ENCODE measurements around the gene FRS3. TPM values are rescaled to one million over a fixed set of nuclear protein-coding genes. Genes with fewer than 3 reads are reported as not detected.

Gene FRS3
- total and polyA plus RNA-seq, 2 of the 8 experiments (the other 6 are each of a cell fraction or from before 2014, with no cell fraction given), result 3.4 to 4.4 TPM

DNA sequence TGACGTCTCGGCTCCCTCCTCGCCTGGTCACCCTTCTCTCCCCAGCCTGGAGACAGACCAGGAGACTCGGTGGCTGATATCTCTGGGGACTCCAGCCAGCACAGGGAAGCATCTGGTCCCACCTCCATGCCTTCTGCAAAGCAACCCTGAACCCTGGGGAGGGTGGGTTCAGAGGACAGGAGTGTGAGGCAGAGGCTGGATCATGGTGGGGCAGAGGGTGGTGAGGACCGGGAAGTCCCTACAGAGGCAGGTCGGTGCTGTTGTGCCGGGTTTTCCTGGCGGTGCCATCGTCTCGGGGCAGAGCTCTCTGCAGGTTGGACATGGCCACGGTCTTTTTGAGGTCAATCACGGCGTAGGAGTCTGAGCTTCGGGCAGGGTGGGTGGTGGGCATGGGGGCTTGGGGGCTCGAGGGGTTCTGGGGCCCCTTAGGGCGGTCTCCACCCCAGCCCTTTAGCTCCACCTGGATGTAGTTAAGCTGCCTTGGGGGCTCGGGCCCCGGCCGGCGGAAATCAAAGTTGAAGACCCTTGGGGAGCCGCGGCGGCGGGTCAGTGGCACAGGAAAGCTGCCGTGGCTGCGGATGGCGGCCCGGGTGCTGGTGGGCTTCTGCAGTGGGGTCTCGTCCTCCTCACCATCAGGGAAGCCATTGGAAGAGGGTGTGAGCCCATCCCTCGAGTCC, 9.2 kb downstream of the FRS3 start (continued):
- TF ChIP-seq, protein P1, sequence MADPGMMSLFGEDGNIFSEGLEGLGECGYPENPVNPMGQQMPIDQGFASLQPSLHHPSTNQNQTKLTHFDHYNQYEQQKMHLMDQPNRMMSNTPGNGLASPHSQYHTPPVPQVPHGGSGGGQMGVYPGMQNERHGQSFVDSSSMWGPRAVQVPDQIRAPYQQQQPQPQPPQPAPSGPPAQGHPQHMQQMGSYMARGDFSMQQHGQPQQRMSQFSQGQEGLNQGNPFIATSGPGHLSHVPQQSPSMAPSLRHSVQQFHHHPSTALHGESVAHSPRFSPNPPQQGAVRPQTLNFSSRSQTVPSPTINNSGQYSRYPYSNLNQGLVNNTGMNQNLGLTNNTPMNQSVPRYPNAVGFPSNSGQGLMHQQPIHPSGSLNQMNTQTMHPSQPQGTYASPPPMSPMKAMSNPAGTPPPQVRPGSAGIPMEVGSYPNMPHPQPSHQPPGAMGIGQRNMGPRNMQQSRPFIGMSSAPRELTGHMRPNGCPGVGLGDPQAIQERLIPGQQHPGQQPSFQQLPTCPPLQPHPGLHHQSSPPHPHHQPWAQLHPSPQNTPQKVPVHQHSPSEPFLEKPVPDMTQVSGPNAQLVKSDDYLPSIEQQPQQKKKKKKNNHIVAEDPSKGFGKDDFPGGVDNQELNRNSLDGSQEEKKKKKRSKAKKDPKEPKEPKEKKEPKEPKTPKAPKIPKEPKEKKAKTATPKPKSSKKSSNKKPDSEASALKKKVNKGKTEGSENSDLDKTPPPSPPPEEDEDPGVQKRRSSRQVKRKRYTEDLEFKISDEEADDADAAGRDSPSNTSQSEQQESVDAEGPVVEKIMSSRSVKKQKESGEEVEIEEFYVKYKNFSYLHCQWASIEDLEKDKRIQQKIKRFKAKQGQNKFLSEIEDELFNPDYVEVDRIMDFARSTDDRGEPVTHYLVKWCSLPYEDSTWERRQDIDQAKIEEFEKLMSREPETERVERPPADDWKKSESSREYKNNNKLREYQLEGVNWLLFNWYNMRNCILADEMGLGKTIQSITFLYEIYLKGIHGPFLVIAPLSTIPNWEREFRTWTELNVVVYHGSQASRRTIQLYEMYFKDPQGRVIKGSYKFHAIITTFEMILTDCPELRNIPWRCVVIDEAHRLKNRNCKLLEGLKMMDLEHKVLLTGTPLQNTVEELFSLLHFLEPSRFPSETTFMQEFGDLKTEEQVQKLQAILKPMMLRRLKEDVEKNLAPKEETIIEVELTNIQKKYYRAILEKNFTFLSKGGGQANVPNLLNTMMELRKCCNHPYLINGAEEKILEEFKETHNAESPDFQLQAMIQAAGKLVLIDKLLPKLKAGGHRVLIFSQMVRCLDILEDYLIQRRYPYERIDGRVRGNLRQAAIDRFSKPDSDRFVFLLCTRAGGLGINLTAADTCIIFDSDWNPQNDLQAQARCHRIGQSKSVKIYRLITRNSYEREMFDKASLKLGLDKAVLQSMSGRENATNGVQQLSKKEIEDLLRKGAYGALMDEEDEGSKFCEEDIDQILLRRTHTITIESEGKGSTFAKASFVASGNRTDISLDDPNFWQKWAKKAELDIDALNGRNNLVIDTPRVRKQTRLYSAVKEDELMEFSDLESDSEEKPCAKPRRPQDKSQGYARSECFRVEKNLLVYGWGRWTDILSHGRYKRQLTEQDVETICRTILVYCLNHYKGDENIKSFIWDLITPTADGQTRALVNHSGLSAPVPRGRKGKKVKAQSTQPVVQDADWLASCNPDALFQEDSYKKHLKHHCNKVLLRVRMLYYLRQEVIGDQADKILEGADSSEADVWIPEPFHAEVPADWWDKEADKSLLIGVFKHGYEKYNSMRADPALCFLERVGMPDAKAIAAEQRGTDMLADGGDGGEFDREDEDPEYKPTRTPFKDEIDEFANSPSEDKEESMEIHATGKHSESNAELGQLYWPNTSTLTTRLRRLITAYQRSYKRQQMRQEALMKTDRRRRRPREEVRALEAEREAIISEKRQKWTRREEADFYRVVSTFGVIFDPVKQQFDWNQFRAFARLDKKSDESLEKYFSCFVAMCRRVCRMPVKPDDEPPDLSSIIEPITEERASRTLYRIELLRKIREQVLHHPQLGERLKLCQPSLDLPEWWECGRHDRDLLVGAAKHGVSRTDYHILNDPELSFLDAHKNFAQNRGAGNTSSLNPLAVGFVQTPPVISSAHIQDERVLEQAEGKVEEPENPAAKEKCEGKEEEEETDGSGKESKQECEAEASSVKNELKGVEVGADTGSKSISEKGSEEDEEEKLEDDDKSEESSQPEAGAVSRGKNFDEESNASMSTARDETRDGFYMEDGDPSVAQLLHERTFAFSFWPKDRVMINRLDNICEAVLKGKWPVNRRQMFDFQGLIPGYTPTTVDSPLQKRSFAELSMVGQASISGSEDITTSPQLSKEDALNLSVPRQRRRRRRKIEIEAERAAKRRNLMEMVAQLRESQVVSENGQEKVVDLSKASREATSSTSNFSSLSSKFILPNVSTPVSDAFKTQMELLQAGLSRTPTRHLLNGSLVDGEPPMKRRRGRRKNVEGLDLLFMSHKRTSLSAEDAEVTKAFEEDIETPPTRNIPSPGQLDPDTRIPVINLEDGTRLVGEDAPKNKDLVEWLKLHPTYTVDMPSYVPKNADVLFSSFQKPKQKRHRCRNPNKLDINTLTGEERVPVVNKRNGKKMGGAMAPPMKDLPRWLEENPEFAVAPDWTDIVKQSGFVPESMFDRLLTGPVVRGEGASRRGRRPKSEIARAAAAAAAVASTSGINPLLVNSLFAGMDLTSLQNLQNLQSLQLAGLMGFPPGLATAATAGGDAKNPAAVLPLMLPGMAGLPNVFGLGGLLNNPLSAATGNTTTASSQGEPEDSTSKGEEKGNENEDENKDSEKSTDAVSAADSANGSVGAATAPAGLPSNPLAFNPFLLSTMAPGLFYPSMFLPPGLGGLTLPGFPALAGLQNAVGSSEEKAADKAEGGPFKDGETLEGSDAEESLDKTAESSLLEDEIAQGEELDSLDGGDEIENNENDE (IDR thresholded peaks at IDR 0.05; ENCODE audit: insufficient replicate concordance, low read length), result no peak
- TF ChIP-seq NRF1 (IDR thresholded peaks at IDR 0.05; ENCODE audit: low read depth, low read length) (no peak), POU5F1 (IDR thresholded peaks at IDR 0.05; ENCODE audit: low read depth, low read length) (no peak), TBP (IDR thresholded peaks at IDR 0.05; ENCODE audit: low read depth, low read length) (no peak), CHD2 (IDR thresholded peaks at IDR 0.05; ENCODE audit: low read length) (no peak), TAF7 (optimal IDR thresholded peaks at IDR 0.05; ENCODE audit: borderline replicate concordance, low read depth, low read length) (no peak), ZNF274 (IDR thresholded peaks at IDR 0.05; ENCODE audit: borderline replicate concordance, extremely low read depth, low read length) (no peak)
- TF ChIP-seq, protein P2, sequence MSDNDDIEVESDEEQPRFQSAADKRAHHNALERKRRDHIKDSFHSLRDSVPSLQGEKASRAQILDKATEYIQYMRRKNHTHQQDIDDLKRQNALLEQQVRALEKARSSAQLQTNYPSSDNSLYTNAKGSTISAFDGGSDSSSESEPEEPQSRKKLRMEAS (IDR thresholded peaks at IDR 0.05), result no peak
